ENCODE data around the gene DVL3. TPM values are rescaled to one million over a fixed set of nuclear protein-coding genes. Genes with fewer than 3 reads are reported as not detected.

Gene DVL3
- total RNA-seq, 1 experiment from 2014 or later: 73.4 TPM

GRCh38 chr3:184174646-184175492, 19.7 kb downstream of the DVL3 start, which contains the start of gene AP2M1:
Gene AP2M1, plus strand, starts transcription at chr3:184174855. Its CDS starts 2,139 bp downstream, at chr3:184176994.
- Mint-ChIP-seq H3K27ac (ENCODE audit: low read depth, unreplicated experiment) (peak within 1 kb of the TSS; percentile 95), H3K4me3 (ENCODE audit: unreplicated experiment) (peak within 1 kb of the TSS; percentile 100), H3K9me3 (ENCODE audit: unreplicated experiment) (no peaks in the 10 kb centered on the region), H3K36me3 (ENCODE audit: insufficient read depth, unreplicated experiment) (peaks cover 29% of the 10 kb centered on the region), H3K27me3 (ENCODE audit: insufficient read depth, unreplicated experiment) (no peaks in the 10 kb centered on the region), H3K4me1 (ENCODE audit: insufficient read depth, unreplicated experiment) (peaks cover 29% of the 10 kb centered on the region)
- BruUV-seq (replicated peaks): no TSS peak
- TF ChIP-seq CTCF (IDR thresholded peaks at IDR 0.05; ENCODE audit: unreplicated experiment): no peak
- DNase-seq (ENCODE audit: unreplicated experiment): peak; percentile 99
- ChIA-PET CTCF (interaction anchor here (0.7 to 1.4 kb wide), 3 partner anchors 10 to 30 kb away, joined by 3 to 4 read pairs (median 3); no protein-coding TSS in a partner anchor), POLR2A (interaction anchor here (0.6 to 4.3 kb wide), 9 partner anchors 10 to 330 kb away, joined by 3 to 31 read pairs (median 4); partner anchors contain the start of genes ABCF3, DVL3 and EIF2B5)
- intact Hi-C loops (cut with micrococcal nuclease): loop anchor here (2.0 kb wide), 1 partner anchor 18 kb away; no protein-coding TSS in a partner anchor

- H3K27me3 Mint-ChIP-seq (ENCODE audit: insufficient read depth, unreplicated experiment): no peaks in the 10 kb centered on the region
- H3K27ac Mint-ChIP-seq (ENCODE audit: low read depth, unreplicated experiment): peak overlapping the region; percentile 95
- intact Hi-C loops (cut with micrococcal nuclease): loop anchor here (2.0 kb wide), 1 partner anchor 19 kb away; no protein-coding TSS in a partner anchor
- H3K4me1 Mint-ChIP-seq (ENCODE audit: insufficient read depth, unreplicated experiment): peaks cover 29% of the 10 kb centered on the region
- ChIA-PET POLR2A (interaction anchor here (0.8 to 4.3 kb wide), 8 partner anchors 9 to 331 kb away, joined by 3 to 31 read pairs (median 13); partner anchors contain the start of genes ABCF3, DVL3 and EIF2B5), CTCF (no interaction called here)
- peak overlapping the region; percentile 100 for H3K4me3 Mint-ChIP-seq (ENCODE audit: unreplicated experiment)
- peak; percentile 16 for DNase-seq (ENCODE audit: unreplicated experiment)
- no peak for TF ChIP-seq CTCF (IDR thresholded peaks at IDR 0.05; ENCODE audit: unreplicated experiment)
- peaks cover 36% of the 10 kb centered on the region for H3K36me3 Mint-ChIP-seq (ENCODE audit: insufficient read depth, unreplicated experiment)
- H3K9me3 Mint-ChIP-seq (ENCODE audit: unreplicated experiment): no peaks in the 10 kb centered on the region
- BruUV-seq (replicated peaks): no TSS peak
Observed at GRCh38 chr3:184175506-184175905, 20.3 kb downstream of the DVL3 start.

GRCh38 chr3:184175981-184176376, 20.8 kb downstream of the DVL3 start:
- Mint-ChIP-seq H3K4me3 (ENCODE audit: unreplicated experiment) (peak overlapping the region; percentile 100), H3K27ac (ENCODE audit: low read depth, unreplicated experiment) (peak overlapping the region; percentile 95), H3K9me3 (ENCODE audit: unreplicated experiment) (no peaks in the 10 kb centered on the region), H3K4me1 (ENCODE audit: insufficient read depth, unreplicated experiment) (peaks cover 26% of the 10 kb centered on the region), H3K36me3 (ENCODE audit: insufficient read depth, unreplicated experiment) (peaks cover 40% of the 10 kb centered on the region), H3K27me3 (ENCODE audit: insufficient read depth, unreplicated experiment) (no peaks in the 10 kb centered on the region)
- no peak for TF ChIP-seq CTCF (IDR thresholded peaks at IDR 0.05; ENCODE audit: unreplicated experiment)
- no peak for DNase-seq (ENCODE audit: unreplicated experiment)
- POLR2A ChIA-PET: interaction anchor here (1.0 to 4.3 kb wide), 6 partner anchors 8 to 72 kb away, joined by 3 to 31 read pairs (median 4); partner anchors contain the start of genes ABCF3 and EIF2B5
- CTCF ChIA-PET: interaction anchor here (0.6 to 1.1 kb wide), 2 partner anchors 258 to 270 kb away, joined by 3 read pairs; no protein-coding TSS in a partner anchor
- BruUV-seq (replicated peaks): TSS peak; percentile 15
- intact Hi-C loops (cut with micrococcal nuclease): loop anchor here (2.0 kb wide), 1 partner anchor 19 kb away; no protein-coding TSS in a partner anchor

All from MCF 10A (cell line).